ENCODE measurements around the gene CNTNAP2. TPM values are rescaled to one million over a fixed set of nuclear protein-coding genes. Genes with fewer than 3 reads are reported as not detected.

The CNTNAP2 gene
- total and polyA plus RNA-seq, 9 of the 15 experiments (the other 6 are each of a cell fraction or from before 2014, with no cell fraction given), result 0.04 to 0.62 (median 0.09) TPM; not detected in 4

GRCh38 chr7:148348466-148348865, 2231.9 kb downstream of the CNTNAP2 start (continued):
- no peak for TF ChIP-seq MYNN (IDR thresholded peaks at IDR 0.05)
- TF ChIP-seq MYNN (CRISPR knock-in tag; IDR thresholded peaks at IDR 0.05), result no peak
- no peak for TF ChIP-seq RUNX1 (IDR thresholded peaks at IDR 0.05; ENCODE audit: low read depth)

GRCh38 chr7:148356303-148356702, 2239.7 kb downstream of the CNTNAP2 start:
- no peaks in the 10 kb centered on the region for H3K4me1 ChIP-seq (replicated peaks in 1 of 2; ENCODE audit: control insufficient read depth in 2 of 2, insufficient read depth in 2 of 2, low read length in 2 of 2)
- H3K9me1 ChIP-seq (ENCODE audit: control insufficient read depth, insufficient read depth, low read length), result no peaks in the 10 kb centered on the region
- no peak overlapping the region for H3K9ac ChIP-seq (ENCODE audit: insufficient read depth in 1 of 2, low read depth in 2 of 2, low read length in 2 of 2)
- BruUV-seq (replicated peaks), result no TSS peak
- in situ Hi-C loops (cut with MboI) (loop anchor here (5.0 kb wide), 1 partner anchor 41 kb away; no protein-coding TSS in a partner anchor), intact Hi-C loops (cut with micrococcal nuclease) (no loop called here)
- H3K79me2 ChIP-seq (ENCODE audit: control insufficient read depth, insufficient read depth, low read length), result no peaks in the 10 kb centered on the region
- POLR2A ChIA-PET, result no interaction called here
- no peak overlapping the region for H3K4me3 ChIP-seq
- no peak for ATAC-seq
- TF ChIP-seq NCOA6 (IDR thresholded peaks at IDR 0.05) (no peak), NFATC3 (IDR thresholded peaks at IDR 0.05) (no peak), FOXA3 (CRISPR knock-in tag; conservative IDR thresholded peaks at IDR 0.05 in 1 of 2, IDR thresholded peaks at IDR 0.05 in 1 of 2) (no peak)
- H3K4me2 ChIP-seq (ENCODE audit: insufficient read depth, low read length), result no peak overlapping the region
- no peaks in the 10 kb centered on the region for H3K9me3 ChIP-seq (replicated peaks; ENCODE audit: control insufficient read depth, insufficient read depth, low read depth, low read length)
- no peaks in the 10 kb centered on the region for H4K20me1 ChIP-seq (replicated peaks; ENCODE audit: control insufficient read depth, insufficient read depth, low read length)
- no peak for FAIRE-seq
- no peak overlapping the region for H2AFZ ChIP-seq (ENCODE audit: low read depth, low read length)
- peaks cover 0 to 10% of the 10 kb centered on the region in 2 experiments; a peak in 3 of 5 replicates for H3K27me3 ChIP-seq (ENCODE audit: control insufficient read depth in 2 of 2, insufficient read depth in 2 of 2, low read length in 2 of 2)
- WGBS (ENCODE audit: insufficient coverage, low coverage, missing lambda C conversion rate), result 0% methylated on average over 5 of the region's 5 CpGs
- CTCF ChIA-PET (ENCODE audit: low intra/inter-chr PET ratio), result no interaction called here
- no peak overlapping the region for H3K27ac ChIP-seq (ENCODE audit: extremely low read depth, low read depth, low read length)
- H3K36me3 ChIP-seq (ENCODE audit: control insufficient read depth, insufficient read depth, low read length), result no peaks in the 10 kb centered on the region
- DNase-seq (ENCODE audit: extremely low read depth in 1 of 4, low spot score in 3 of 4), result no peak
